CD14-positive monocyte (primary cell): Measurements from ENCODE around the gene PON1. TPM values are rescaled to one million over a fixed set of nuclear protein-coding genes. Genes with fewer than 3 reads are reported as not detected.

Source experiments
- DNase-seq, 3 donors: peaks; one replicate each; pipeline ENCODE4 v3.0.0-alpha.2; 2011 to 2022
- H2AFZ ChIP-seq: 2 replicates; pipeline ENCODE4 v1.6.0; 2012; ENCODE audit warnings: mild to moderate bottlenecking, low read depth, low read length, inconsistent platforms; ENCODE audit not compliant: insufficient read depth, poor library complexity, severe bottlenecking
- H3K27ac ChIP-seq, 2 donors: 1 replicate in 1 of 2; 2 replicates in 1 of 2; pipeline ENCODE4 v1.5.1; 2012 to 2013; ENCODE audit warnings: low read length in 2 of 2, control low read depth in 1 of 2, inconsistent platforms in 1 of 2, low read depth in 1 of 2, mild to moderate bottlenecking in 1 of 2
- H3K27me3 ChIP-seq, 2 donors: one replicate each; pipeline versions ENCODE4 v1.6.0 to v1.6.1; 2011 to 2013; ENCODE audit warnings: low read length in 2 of 2; ENCODE audit not compliant: control insufficient read depth in 2 of 2, insufficient read depth in 2 of 2
- H3K36me3 ChIP-seq, 2 donors: replicated peaks in 1 of 2; 1 replicate in 1 of 2; 2 replicates in 1 of 2; pipeline versions ENCODE4 v1.5.1 to v1.6.1; 2012 to 2013; ENCODE audit warnings: low read length in 2 of 2, control low read depth in 1 of 2, inconsistent platforms in 1 of 2, mild to moderate bottlenecking in 1 of 2; ENCODE audit not compliant: insufficient read depth in 2 of 2, control insufficient read depth in 1 of 2
- H3K4me1 ChIP-seq, 2 donors: 1 replicate in 1 of 2; 2 replicates in 1 of 2; pipeline versions ENCODE4 v1.5.1 to v1.6.1; 2012 to 2013; ENCODE audit warnings: low read length in 2 of 2, control low read depth in 1 of 2, inconsistent platforms in 1 of 2, mild to moderate bottlenecking in 1 of 2, moderate library complexity in 1 of 2; ENCODE audit not compliant: insufficient read depth in 2 of 2, control insufficient read depth in 1 of 2
- H3K4me2 ChIP-seq: replicated peaks from 2 replicates; pipeline ENCODE3; 2012; ENCODE audit warnings: low read length, moderate library complexity, mild to moderate bottlenecking; ENCODE audit not compliant: poor library complexity, severe bottlenecking; ENCODE audit errors: extremely low read depth
- H3K4me3 ChIP-seq, 3 experiments: fragments of 200-600 bp in 1 of 3; sonication (generic) in 1 of 3; replicated peaks in 1 of 3; 1 replicate in 2 of 3; 2 replicates in 1 of 3; pipeline ENCODE4 v1.5.1; 2011 to 2013; ENCODE audit warnings: low read length in 3 of 3, mild to moderate bottlenecking in 3 of 3, control low read depth in 2 of 3, low read depth in 2 of 3, inconsistent platforms in 1 of 3, moderate library complexity in 1 of 3
- H3K79me2 ChIP-seq: 2 replicates; pipeline ENCODE4 v1.6.0; 2012; ENCODE audit warnings: mild to moderate bottlenecking, control low read depth, inconsistent platforms, low read length, moderate library complexity; ENCODE audit not compliant: insufficient read depth
- H3K9ac ChIP-seq: 2 replicates; pipeline ENCODE4 v1.6.0; 2017; ENCODE audit warnings: low read length, mild to moderate bottlenecking; ENCODE audit not compliant: insufficient read depth, poor library complexity, severe bottlenecking
- H3K9me3 ChIP-seq, 2 donors: replicated peaks in 1 of 2; 1 replicate in 1 of 2; 2 replicates in 1 of 2; pipeline versions ENCODE4 v1.5.1 to v1.6.1; 2012 to 2013; ENCODE audit warnings: low read length in 2 of 2, control low read depth in 1 of 2; ENCODE audit not compliant: control insufficient read depth in 1 of 2, insufficient read depth in 1 of 2
- H4K20me1 ChIP-seq: 2 replicates; pipeline ENCODE4 v1.6.0; 2012; ENCODE audit warnings: mild to moderate bottlenecking, low read length, control low read depth, moderate library complexity; ENCODE audit not compliant: insufficient read depth
- H3K27ac Mint-ChIP-seq, 7 donors: one replicate each; pipeline ENCODE4 v1.8.0; 2020; ENCODE audit warnings: mild to moderate bottlenecking in 7 of 7, mixed read lengths in 7 of 7, moderate library complexity in 6 of 7, inconsistent platforms in 2 of 7
- H3K27me3 Mint-ChIP-seq, 3 donors: one replicate each; pipeline ENCODE4 v1.8.0; 2021 to 2022; ENCODE audit warnings: low read depth in 3 of 3, mild to moderate bottlenecking in 3 of 3, mixed read lengths in 3 of 3, moderate library complexity in 3 of 3, inconsistent platforms in 1 of 3
- H3K36me3 Mint-ChIP-seq, 2 donors: one replicate each; pipeline ENCODE4 v1.8.0; 2020; ENCODE audit warnings: mixed read lengths in 2 of 2, inconsistent platforms in 1 of 2, mild to moderate bottlenecking in 1 of 2
- H3K4me1 Mint-ChIP-seq: one replicate; pipeline ENCODE4 v1.8.0; 2020; ENCODE audit warnings: mild to moderate bottlenecking, mixed read lengths
- H3K4me3 Mint-ChIP-seq, 2 donors: one replicate each; pipeline ENCODE4 v1.8.0; 2020; ENCODE audit warnings: mild to moderate bottlenecking in 2 of 2, mixed read lengths in 2 of 2, moderate library complexity in 1 of 2
- H3K9me3 Mint-ChIP-seq, 7 donors: one replicate each; pipeline ENCODE4 v1.8.0; 2020 to 2022; ENCODE audit warnings: mixed read lengths in 7 of 7, mild to moderate bottlenecking in 6 of 7, moderate library complexity in 6 of 7, inconsistent platforms in 2 of 7
- WGBS: methylation state at CpG from one replicate; pipeline ENCODE4 v1.1.5; 2013; ENCODE audit warnings: missing lambda C conversion rate; ENCODE audit not compliant: insufficient coverage; 5-methylcytosine and 5-hydroxymethylcytosine counted together
- intact Hi-C, 2 donors: fragments of 100-400 bp; cut with micrococcal nuclease; formaldehyde crosslinking; loops; one replicate each; pipeline versions ENCODE4 v1.15.0 to v1.15.1; 2023
- polyA plus RNA-seq, 3 donors: library from polyadenylated mRNA; depleted of rRNA in 1 of 3; unstranded in 2 of 3; stranded (reverse) in 1 of 3; fragments of 300-500 nt in 2 of 3; fragments of >200 nt in 1 of 3; fragmentation: Illumina TruSeq in 2 of 3; gene quantifications; 1 replicate in 2 of 3; 2 replicates in 1 of 3; pipeline ENCODE4 v1.2.3, GENCODE V29; 2012 to 2021
- TF ChIP-seq, protein P1 (sequence below): fragments of 200-600 bp; IDR thresholded peaks from one replicate; pipeline ENCODE4 v1.8.0; 2022; ENCODE audit warnings: antibody characterized with exemption, mild to moderate bottlenecking

PON1 gene
- polyA plus RNA-seq, 3 donors: not detected

DNA sequence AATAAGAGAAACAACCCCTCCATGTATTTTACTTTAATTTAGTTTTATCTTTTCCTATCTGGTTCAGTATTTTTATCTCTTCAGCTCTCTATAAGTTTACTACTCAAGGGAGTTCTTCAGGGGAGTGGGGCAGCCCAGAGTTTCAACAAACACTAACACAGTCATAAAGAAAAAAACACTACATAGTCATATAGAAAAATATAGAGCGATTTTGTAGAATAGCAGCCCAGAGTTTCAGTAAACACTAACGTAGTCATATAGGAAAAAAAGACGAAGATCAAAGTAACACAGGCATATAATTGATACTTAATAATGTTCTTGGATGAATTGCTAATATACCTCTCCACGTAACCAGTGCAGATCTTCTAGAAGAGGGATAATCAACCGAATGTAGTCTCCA is 54.7 kb downstream of the PON1 start:
- no peak for DNase-seq
- no peak overlapping the region for H3K4me2 ChIP-seq
- no peaks in the 10 kb centered on the region for H3K9me3 ChIP-seq
- Mint-ChIP-seq H3K4me3 (no peak overlapping the region), H3K4me1 (no peaks in the 10 kb centered on the region), H3K36me3 (no peaks in the 10 kb centered on the region), H3K27me3 (no peaks in the 10 kb centered on the region), H3K27ac (no peak overlapping the region), H3K9me3 (no peaks in the 10 kb centered on the region)
- no CpG with 5 or more reads among the region's 5 CpGs for WGBS
- TF ChIP-seq, protein P1, sequence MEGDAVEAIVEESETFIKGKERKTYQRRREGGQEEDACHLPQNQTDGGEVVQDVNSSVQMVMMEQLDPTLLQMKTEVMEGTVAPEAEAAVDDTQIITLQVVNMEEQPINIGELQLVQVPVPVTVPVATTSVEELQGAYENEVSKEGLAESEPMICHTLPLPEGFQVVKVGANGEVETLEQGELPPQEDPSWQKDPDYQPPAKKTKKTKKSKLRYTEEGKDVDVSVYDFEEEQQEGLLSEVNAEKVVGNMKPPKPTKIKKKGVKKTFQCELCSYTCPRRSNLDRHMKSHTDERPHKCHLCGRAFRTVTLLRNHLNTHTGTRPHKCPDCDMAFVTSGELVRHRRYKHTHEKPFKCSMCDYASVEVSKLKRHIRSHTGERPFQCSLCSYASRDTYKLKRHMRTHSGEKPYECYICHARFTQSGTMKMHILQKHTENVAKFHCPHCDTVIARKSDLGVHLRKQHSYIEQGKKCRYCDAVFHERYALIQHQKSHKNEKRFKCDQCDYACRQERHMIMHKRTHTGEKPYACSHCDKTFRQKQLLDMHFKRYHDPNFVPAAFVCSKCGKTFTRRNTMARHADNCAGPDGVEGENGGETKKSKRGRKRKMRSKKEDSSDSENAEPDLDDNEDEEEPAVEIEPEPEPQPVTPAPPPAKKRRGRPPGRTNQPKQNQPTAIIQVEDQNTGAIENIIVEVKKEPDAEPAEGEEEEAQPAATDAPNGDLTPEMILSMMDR: no peak
- H3K4me3 ChIP-seq: no peak overlapping the region
- H3K27me3 ChIP-seq: no peaks in the 10 kb centered on the region
- intact Hi-C loops: no loop called here
- no peak overlapping the region for H3K9ac ChIP-seq
- H2AFZ ChIP-seq: no peak overlapping the region
- H3K36me3 ChIP-seq: no peaks in the 10 kb centered on the region
- no peaks in the 10 kb centered on the region for H3K79me2 ChIP-seq
- H3K4me1 ChIP-seq: no peaks in the 10 kb centered on the region
- H4K20me1 ChIP-seq: no peaks in the 10 kb centered on the region
- H3K27ac ChIP-seq: no peak overlapping the region

DNA sequence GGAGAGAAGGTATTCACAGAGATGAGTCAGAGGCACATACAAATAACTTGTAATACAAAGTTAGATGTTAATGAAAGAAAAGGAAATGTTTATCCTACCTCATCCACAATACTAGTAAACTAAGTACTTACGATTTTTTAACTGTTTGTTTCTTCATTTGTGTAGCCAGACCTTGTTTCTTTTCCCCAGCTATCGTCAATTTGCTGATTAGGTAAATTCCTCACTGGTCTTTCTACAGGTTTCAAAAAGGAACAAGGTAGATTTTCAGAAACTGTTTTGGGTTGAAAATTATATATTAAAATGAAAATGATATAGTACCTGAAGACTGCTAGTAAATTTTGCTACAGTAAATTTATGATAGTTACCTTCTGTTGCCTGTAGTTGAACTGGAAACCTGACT is 56.6 kb downstream of the PON1 start:
- no CpG with 5 or more reads among the region's 2 CpGs for WGBS
- Histone ChIP-seq H4K20me1 (no peaks in the 10 kb centered on the region), H3K4me3 (no peak overlapping the region), H3K36me3 (no peaks in the 10 kb centered on the region), H3K79me2 (no peaks in the 10 kb centered on the region), H3K27ac (no peak overlapping the region), H3K4me2 (no peak overlapping the region), H3K9ac (no peak overlapping the region), H3K4me1 (no peaks in the 10 kb centered on the region), H3K9me3 (no peaks in the 10 kb centered on the region), H3K27me3 (no peaks in the 10 kb centered on the region), H2AFZ (no peak overlapping the region)
- Mint-ChIP-seq H3K27me3 (no peaks in the 10 kb centered on the region), H3K4me1 (no peaks in the 10 kb centered on the region), H3K36me3 (no peaks in the 10 kb centered on the region), H3K4me3 (no peak overlapping the region), H3K27ac (no peak overlapping the region), H3K9me3 (no peaks in the 10 kb centered on the region)
- intact Hi-C loops: no loop called here
- DNase-seq: no peak
- TF ChIP-seq, protein P1: no peak
